Measurements from ENCODE around the gene CDK11B. TPM values are rescaled to one million over a fixed set of nuclear protein-coding genes. Genes with fewer than 3 reads are reported as not detected.

Gene CDK11B
- 14.3 and 16.5 TPM in 2 replicates for total RNA-seq

DNA sequence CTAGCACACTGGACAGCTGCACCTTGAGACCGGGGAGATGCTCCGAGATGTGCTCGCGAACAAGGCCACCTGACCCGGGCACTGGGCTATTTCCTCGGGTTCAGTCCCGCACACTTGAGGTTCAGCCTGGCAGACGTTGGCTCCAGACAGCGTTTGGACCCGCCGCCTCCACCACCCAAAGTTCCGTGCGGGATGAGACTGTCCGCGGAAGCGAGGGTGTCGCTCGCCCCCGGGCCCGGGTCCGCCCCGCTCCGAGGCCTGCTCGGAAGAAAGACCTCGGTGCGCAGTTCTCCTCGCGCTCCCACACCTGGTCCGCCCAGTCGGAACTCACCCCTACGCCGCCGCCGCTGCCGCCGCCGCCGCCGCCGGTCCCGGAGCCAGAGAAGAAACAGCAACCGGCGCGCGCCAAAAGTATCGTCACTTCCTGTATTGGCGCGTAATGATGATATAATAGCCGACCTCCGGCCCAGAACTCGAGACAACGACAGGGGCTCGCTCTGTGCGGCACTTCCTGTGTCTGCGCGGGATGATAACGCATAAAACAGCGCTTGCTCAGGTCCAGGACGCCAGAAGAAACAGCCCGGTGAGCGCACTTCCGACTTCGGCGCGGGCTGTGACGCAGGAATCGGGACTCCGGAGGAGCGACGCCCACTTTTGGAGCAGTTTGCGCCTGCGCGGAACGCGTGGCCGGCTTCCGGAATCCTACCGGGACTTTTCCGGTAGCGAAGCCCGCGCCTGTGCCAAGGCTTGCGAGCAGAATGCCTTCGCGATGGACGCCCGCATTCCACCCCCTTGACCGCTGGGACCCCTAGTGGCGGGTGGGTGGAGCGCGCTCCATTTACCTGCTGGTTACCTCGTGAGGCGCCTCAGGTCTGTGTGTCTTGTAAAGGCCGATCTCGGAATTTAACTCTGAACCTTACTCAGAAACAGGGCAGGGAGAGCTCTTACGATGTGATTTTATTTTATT lies at the start of gene CDK11B:
Gene CDK11B, minus strand, starts transcription at position 422 of the 967 bp plus-strand sequence. CDS start 1,519 bp downstream, outside the sequence.

DNA sequence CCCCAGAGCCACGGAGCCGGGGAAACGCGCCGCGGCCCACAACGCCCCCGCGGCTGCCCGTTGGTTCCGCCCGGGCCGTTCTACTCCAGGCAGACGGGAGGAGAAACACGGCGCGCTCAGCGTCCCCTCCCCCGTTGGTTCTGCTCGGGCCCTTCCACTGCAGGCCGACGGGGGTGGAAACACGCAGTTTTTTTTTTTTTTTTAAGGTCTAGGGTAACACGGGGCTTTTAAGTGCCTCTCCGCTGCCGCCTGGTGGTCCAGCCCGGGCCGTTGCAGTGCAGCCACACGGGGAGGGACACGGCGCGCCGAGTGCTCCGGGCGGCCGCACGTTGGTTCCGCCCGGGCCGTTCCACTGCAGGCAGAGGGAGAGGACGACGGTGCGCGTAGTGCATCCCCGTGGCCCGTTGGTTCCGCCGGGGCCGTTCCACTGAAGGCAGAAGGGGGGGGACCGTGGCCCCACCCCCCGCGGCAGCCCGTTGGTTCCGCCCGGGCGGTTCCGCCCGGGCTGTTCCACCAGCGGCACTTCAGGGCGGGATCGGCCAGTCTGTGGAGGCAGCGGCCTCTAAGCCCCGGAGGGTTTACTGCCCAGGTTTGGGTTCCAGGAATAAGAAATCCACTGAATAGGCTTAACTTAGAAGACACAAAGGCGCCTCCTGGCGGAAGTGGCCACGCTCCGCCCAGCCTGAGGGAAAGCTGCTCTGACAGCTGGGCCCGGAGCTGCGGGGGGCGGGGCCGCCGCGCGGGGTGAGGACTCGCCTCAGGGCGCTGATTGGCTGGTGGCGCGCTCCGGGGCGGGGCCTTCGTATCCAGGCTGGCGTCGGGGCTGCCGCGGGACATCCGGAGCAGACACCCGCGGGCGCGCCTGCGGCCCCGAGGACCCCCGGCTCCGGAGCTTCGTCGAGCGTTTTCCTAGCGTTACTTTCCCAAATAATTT lies 34.2 kb upstream of the CDK11B start, which contains the start of gene SLC35E2B:
Gene SLC35E2B, minus strand, starts transcription at position 82 of the 934 bp plus-strand sequence. CDS start 16,096 bp downstream, outside the sequence.

DNA sequence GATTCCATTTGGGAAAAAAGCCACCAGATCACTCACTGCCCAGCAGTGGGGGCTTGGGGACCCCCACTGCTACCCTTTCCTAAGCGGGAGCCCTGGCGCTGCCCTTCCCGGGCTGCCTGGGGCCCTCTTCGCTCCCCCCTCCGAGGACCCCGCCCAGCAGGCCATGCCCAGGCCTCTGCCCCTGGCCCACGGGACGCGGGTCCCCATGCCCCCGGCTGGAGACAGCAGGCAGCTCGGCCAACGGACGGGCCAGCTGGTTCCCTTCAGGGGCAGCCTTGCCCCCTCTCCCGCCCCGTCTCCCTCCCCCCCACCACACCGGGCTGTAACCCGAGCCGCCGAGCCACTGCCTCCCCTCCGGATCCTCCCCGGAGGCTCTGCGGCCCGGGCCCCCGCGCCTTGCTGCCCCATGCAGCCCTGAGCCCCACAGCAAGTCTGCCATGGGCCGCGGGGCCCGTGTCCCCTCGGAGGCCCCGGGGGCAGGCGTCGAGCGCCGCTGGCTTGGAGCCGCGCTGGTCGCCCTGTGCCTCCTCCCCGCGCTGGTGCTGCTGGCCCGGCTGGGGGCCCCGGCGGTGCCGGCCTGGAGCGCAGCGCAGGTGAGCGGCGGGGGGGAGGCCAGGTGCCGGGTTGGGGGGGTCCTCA lies 26.9 kb downstream of the CDK11B start, which contains the start of gene MMP23B:
Gene MMP23B, plus strand, starts transcription at position 392 of the 639 bp plus-strand sequence. Its CDS starts 46 bp downstream, at position 438.

DNA sequence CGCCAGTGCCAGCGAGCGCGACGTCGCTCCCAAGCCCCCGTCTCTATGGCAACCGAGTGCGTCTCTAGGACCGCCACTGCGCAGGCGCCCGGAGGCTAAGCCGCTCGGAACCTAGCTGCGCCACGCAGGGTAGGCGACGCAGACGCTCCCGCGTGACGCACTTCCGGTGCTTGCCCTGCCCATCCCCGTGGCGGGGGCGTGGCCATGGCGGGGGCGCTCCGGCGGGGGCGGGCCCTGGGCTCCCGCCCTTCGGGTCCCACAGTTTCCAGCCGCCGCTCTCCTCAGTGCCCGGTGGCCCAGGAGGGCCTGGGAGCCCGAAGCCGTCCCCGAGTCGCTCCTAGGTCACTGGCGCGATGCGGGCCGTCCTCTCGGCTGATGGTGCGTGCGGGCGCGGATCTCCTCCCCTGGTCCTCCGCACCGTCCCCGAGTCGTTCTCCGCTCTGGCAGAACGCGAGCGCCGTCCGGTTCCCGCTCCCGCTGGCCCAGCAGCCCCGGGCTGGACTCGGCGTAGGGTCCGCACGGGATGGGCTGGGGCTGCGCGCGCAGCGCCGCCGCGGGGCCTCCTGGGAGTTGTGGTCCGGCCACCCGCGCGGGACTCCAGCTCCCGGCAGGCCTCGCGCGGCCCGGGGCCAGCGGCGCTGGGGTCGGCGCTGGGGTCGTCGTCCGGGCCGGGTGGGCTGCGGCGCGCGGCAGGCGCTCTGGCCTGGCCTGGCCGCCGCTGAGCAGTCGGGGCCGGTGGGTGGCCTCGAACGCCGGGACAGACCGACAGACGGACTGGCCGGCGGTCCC lies 43.4 kb downstream of the CDK11B start, which contains the start of gene MIB2:
Gene MIB2, plus strand, starts transcription at position 245 of the 789 bp plus-strand sequence. CDS start 7,953 bp downstream, outside the sequence.

DNA sequence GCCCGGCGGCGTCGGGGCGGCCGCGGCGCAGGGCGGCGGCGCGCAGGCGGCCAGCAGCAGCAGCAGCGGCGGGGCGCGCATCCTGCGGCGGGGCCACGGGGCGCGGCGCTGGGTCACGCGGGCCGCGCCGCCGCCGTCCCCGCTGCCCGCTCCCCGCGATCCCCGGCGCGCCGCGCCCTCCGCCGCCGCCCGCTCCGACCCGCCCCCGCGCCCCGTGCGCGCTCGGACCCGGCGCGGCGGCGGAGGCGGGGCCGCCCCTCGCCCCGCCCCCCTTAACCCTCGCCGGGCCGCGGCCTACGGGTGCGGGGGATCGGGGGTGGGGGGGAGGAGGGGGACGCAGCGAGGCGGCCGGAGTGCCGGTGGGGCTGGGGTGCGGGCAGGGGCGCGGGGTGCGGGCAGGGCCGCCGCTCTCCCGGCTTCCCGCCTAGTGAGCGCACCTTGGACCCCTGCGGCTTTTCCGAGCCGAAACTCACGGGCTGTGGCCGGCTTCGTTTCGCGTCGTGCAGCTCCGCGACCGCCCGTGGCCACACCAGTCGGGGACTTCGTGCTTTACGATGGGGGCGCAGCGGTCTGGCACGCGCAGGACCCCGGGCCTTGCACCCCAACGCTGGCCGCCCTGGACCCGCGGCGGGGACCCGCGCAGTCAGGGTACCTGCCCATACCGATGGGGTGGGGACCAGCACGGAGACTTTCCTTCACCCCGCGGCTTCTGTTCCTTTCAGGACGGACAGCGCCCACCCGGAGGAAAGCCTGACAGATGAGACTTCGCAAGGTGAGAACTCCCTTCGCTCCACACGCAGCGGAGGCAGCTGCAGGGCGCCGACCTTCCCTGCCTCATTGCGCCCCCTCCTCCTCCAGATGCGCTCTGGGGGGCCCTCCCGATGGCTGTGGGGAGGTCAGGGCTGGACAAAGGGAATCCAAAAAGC lies 58.6 kb downstream of the CDK11B start, which contains the start of gene FNDC10:
Gene FNDC10, minus strand, starts transcription at position 201 of the 926 bp plus-strand sequence. Its CDS starts 120 bp downstream, at position 81.

Other genes with a start within 250 kb of the CDK11B start
- 0.45 and 0.50 TPM in 2 replicates for gene ANKRD65, start 237.7 kb downstream of the CDK11B start, total RNA-seq
- 7.1 and 7.9 TPM in 2 replicates for gene VWA1, start 223.3 kb downstream of the CDK11B start, total RNA-seq
- under 0.01 TPM in 1 of 2 replicates, not detected in the other for gene ATAD3C, start 209.3 kb downstream of the CDK11B start, total RNA-seq
- 25.1 and 26.3 TPM in 2 replicates for gene ATAD3B, start 187.2 kb downstream of the CDK11B start, total RNA-seq
- 65.6 and 66.2 TPM in 2 replicates for gene ATAD3A, start 146.8 kb downstream of the CDK11B start, total RNA-seq
- gene TMEM240, start 118.4 kb downstream of the CDK11B start, total RNA-seq = 3.0 and 4.0 TPM in 2 replicates
- 115 and 136 TPM in 2 replicates for gene SSU72, start 84.1 kb downstream of the CDK11B start, total RNA-seq
- gene FNDC10, start 58.9 kb downstream of the CDK11B start, total RNA-seq = 3.1 and 3.4 TPM in 2 replicates
- 21.7 and 23.6 TPM in 2 replicates for gene MIB2, start 43.5 kb downstream of the CDK11B start, total RNA-seq
- gene MMP23B, start 26.8 kb downstream of the CDK11B start, total RNA-seq = 10.3 and 10.4 TPM in 2 replicates
- gene SLC35E2B, start 33.8 kb upstream of the CDK11B start, total RNA-seq = 30.5 and 30.6 TPM in 2 replicates
- gene CDK11A, start 65.4 kb upstream of the CDK11B start, total RNA-seq = 7.4 and 15.1 TPM in 2 replicates
- 39.4 and 43.7 TPM in 2 replicates for gene NADK, start 119.5 kb upstream of the CDK11B start, total RNA-seq
- gene GNB1, start 232.1 kb upstream of the CDK11B start, total RNA-seq = 138 and 140 TPM in 2 replicates